Measurements from ENCODE around the gene RYR3. TPM values are rescaled to one million over a fixed set of nuclear protein-coding genes. Genes with fewer than 3 reads are reported as not detected.

The RYR3 gene
- total RNA-seq, 1 donor from 2014 or later, result 0.61 TPM

- ATAC-seq, result no peak
- no peak for DNase-seq
- TF ChIP-seq CTCF (IDR thresholded peaks at IDR 0.05), result no peak
- Histone ChIP-seq H3K9me3 (no peaks in the 10 kb centered on the region), H3K27ac (no peak overlapping the region), H3K36me3 (no peaks in the 10 kb centered on the region), H3K4me3 (no peak overlapping the region), H3K4me1 (no peaks in the 10 kb centered on the region), H3K27me3 (no peaks in the 10 kb centered on the region)
- intact Hi-C loops (cut with DNase I), result no loop called here
Measured at GRCh38 chr15:33489335-33489734, 178.6 kb downstream of the RYR3 start.

- Histone ChIP-seq H3K9me3 (no peaks in the 10 kb centered on the region), H3K36me3 (no peaks in the 10 kb centered on the region), H3K27me3 (no peaks in the 10 kb centered on the region), H3K27ac (no peak overlapping the region), H3K4me1 (no peaks in the 10 kb centered on the region), H3K4me3 (no peak overlapping the region)
- DNase-seq (no peak), ATAC-seq (no peak)
- intact Hi-C loops (cut with DNase I), result no loop called here
- no peak for TF ChIP-seq CTCF (IDR thresholded peaks at IDR 0.05)
Measured at GRCh38 chr15:33490703-33491102, 179.9 kb downstream of the RYR3 start.

- no peak for TF ChIP-seq CTCF (IDR thresholded peaks at IDR 0.05)
- Histone ChIP-seq H3K4me3 (no peak overlapping the region), H3K4me1 (no peaks in the 10 kb centered on the region), H3K27me3 (no peaks in the 10 kb centered on the region), H3K9me3 (no peaks in the 10 kb centered on the region), H3K36me3 (no peaks in the 10 kb centered on the region), H3K27ac (no peak overlapping the region)
- no peak for ATAC-seq
- DNase-seq, result no peak
- intact Hi-C loops (cut with DNase I), result no loop called here
Measured at GRCh38 chr15:33492434-33493052, 181.8 kb downstream of the RYR3 start.

GRCh38 chr15:33494306-33494705 lies 183.5 kb downstream of the RYR3 start:
- H3K9me3 ChIP-seq, result no peaks in the 10 kb centered on the region
- no peak overlapping the region for H3K4me3 ChIP-seq
- ATAC-seq, result no peak
- no peak for DNase-seq
- no peak for TF ChIP-seq CTCF (IDR thresholded peaks at IDR 0.05)
- intact Hi-C loops (cut with DNase I), result no loop called here
- H3K4me1 ChIP-seq, result no peaks in the 10 kb centered on the region
- H3K27me3 ChIP-seq, result no peaks in the 10 kb centered on the region
- no peak overlapping the region for H3K27ac ChIP-seq
- H3K36me3 ChIP-seq, result no peaks in the 10 kb centered on the region

GRCh38 chr15:33500432-33501195 lies 189.8 kb downstream of the RYR3 start:
- ATAC-seq (no peak), DNase-seq (no peak)
- intact Hi-C loops (cut with DNase I), result no loop called here
- Histone ChIP-seq H3K27ac (no peak overlapping the region), H3K4me3 (no peak overlapping the region), H3K27me3 (no peaks in the 10 kb centered on the region), H3K36me3 (no peaks in the 10 kb centered on the region), H3K4me1 (no peaks in the 10 kb centered on the region), H3K9me3 (no peaks in the 10 kb centered on the region)
- TF ChIP-seq CTCF (IDR thresholded peaks at IDR 0.05), result no peak

All from upper lobe of right lung (tissue), 1 donor.